ENCODE measurements around the gene OR5AC2.

DNA sequence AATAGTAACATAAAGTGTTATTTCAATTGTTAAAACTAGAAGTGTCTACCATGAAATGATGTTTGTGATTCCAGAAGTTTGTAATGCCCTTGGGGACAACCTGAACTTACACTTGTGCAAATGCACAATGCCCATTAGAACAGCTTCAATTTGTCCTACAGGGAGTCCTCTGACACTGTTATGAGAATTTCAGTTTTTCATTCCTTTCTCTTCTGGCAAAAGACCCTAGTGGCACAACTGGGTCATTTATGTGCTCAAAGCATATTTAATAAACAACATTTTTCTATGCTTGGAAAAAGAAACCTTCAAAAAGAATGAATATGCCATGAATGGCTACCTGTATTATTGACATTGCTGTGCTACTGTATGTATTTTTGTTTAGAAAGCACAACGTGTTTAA is 43.4 kb downstream of the OR5AC2 start, which contains the start of gene OR5H1:
- TF ChIP-seq POLR2A (IDR thresholded peaks at IDR 0.05), result no peak
- TF ChIP-seq EP300 (IDR thresholded peaks at IDR 0.05), result no peak
- TF ChIP-seq, protein P1, sequence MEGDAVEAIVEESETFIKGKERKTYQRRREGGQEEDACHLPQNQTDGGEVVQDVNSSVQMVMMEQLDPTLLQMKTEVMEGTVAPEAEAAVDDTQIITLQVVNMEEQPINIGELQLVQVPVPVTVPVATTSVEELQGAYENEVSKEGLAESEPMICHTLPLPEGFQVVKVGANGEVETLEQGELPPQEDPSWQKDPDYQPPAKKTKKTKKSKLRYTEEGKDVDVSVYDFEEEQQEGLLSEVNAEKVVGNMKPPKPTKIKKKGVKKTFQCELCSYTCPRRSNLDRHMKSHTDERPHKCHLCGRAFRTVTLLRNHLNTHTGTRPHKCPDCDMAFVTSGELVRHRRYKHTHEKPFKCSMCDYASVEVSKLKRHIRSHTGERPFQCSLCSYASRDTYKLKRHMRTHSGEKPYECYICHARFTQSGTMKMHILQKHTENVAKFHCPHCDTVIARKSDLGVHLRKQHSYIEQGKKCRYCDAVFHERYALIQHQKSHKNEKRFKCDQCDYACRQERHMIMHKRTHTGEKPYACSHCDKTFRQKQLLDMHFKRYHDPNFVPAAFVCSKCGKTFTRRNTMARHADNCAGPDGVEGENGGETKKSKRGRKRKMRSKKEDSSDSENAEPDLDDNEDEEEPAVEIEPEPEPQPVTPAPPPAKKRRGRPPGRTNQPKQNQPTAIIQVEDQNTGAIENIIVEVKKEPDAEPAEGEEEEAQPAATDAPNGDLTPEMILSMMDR (IDR thresholded peaks at IDR 0.05), result no peak
- no peak for TF ChIP-seq POLR2AphosphoS5 (IDR thresholded peaks at IDR 0.05)
